GM13976 (cell line): ENCODE data around the gene FOXP1.

Experiments used
- DNase-seq: peaks from one replicate; pipeline ENCODE4 v3.0.0; 2012; ENCODE audit warnings: low spot score
- in situ Hi-C: fragments of 300-500 bp; cut with MboI; formaldehyde crosslinking; loops from one replicate; pipeline ENCODE4 v1.12.0; 2022; ENCODE audit warnings: low sequenced_read_pairs, mixed read lengths, inconsistent platforms; ENCODE audit not compliant: unreplicated experiment
- TF ChIP-seq, protein P1 (sequence below): IDR thresholded peaks from 2 replicates; pipeline ENCODE4 v1.5.1; 2012; ENCODE audit warnings: borderline replicate concordance, mild to moderate bottlenecking; ENCODE audit not compliant: insufficient read depth; ENCODE audit errors: extremely low read depth, missing control alignments, control extremely low read depth

FOXP1 gene

GRCh38 chr3:71262364-71263265 is 320.9 kb downstream of the FOXP1 start:
- TF ChIP-seq, protein P1, sequence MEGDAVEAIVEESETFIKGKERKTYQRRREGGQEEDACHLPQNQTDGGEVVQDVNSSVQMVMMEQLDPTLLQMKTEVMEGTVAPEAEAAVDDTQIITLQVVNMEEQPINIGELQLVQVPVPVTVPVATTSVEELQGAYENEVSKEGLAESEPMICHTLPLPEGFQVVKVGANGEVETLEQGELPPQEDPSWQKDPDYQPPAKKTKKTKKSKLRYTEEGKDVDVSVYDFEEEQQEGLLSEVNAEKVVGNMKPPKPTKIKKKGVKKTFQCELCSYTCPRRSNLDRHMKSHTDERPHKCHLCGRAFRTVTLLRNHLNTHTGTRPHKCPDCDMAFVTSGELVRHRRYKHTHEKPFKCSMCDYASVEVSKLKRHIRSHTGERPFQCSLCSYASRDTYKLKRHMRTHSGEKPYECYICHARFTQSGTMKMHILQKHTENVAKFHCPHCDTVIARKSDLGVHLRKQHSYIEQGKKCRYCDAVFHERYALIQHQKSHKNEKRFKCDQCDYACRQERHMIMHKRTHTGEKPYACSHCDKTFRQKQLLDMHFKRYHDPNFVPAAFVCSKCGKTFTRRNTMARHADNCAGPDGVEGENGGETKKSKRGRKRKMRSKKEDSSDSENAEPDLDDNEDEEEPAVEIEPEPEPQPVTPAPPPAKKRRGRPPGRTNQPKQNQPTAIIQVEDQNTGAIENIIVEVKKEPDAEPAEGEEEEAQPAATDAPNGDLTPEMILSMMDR: no peak
- no peak for DNase-seq
- in situ Hi-C loops: no loop called here

DNA sequence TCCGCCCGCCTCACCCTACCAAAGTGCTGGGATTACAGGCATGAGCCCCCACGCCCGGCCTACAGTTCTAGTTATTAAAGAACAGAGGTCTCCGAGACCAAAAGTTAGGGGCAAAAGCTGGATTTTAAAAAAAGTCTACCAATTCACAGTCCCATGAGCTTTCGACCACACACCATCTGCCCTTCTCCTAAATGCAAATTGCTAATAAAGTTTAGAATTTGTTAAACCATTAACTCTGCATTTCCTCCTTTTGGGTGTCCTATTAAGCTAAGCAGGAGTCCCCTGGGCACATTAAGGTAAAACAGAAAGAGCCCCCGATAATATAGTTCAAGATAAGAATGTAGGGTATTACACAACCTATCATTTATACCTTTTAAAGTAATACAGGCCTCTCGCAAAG is 322.7 kb downstream of the FOXP1 start:
- in situ Hi-C loops: no loop called here

DNA sequence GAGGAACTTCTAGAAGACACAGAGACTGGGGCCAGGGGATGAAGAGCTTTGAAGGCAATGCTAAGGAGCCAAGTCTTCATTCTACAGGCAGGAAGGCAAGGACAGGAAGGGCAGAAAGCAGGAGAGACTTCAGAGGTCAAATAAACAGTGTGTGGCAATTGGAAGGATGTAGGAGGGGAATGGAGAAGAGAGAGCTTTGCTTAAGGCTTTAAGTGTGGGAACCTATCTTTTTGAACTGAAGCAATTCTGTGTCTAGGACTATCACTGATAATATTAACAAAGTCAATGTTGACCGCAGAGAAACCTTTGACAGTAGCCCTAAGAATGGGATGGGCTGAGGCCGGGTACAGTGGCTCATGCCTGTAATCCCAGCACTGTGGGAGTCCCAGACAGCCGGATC is 325.0 kb downstream of the FOXP1 start:
- in situ Hi-C loops: no loop called here
- TF ChIP-seq, protein P1: no peak
- no peak for DNase-seq

More for the DNA sequence above, 322.7 kb downstream of the FOXP1 start:
- DNase-seq: no peak
- TF ChIP-seq, protein P1: no peak

DNA sequence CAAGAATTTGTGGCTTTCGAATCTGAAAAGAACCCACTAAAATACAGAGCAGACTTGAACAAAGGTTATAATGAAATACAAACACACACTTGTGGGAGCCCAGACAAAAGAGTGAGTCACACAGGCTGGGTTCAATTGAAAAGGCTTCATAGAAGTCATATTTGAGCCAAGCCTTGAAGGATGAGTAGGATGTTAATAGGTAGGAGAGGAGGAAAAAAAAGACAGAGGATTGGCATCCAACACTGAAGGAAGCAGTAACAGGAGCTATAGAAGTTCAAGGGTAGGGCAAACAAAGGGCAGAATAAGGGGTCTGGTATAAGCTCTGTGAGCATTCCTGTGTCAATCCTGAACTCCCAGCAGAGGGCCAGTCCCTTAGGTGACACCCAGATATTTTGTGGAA is 325.4 kb downstream of the FOXP1 start:
- in situ Hi-C loops: no loop called here
- DNase-seq: no peak
- TF ChIP-seq, protein P1: no peak

DNA sequence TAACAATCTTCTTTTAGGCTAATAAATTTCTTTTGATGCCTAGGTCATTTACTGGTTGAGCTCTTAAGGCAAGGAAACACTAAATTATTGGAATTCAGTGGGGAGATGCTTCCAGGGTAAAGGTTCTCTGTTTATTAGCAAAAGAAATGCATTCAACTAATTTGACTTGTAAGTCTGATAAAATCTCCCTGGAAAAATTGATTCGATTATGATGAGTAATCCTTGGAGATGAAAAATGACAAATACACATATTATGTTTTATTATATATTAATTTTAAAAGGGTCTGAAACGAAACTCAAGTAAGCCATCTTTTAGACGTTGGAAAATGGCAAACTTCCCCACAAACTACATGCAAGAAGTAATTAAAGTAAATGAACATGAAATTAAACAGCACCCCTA is 328.0 kb downstream of the FOXP1 start:
- DNase-seq: no peak
- TF ChIP-seq, protein P1: no peak
- in situ Hi-C loops: no loop called here

DNA sequence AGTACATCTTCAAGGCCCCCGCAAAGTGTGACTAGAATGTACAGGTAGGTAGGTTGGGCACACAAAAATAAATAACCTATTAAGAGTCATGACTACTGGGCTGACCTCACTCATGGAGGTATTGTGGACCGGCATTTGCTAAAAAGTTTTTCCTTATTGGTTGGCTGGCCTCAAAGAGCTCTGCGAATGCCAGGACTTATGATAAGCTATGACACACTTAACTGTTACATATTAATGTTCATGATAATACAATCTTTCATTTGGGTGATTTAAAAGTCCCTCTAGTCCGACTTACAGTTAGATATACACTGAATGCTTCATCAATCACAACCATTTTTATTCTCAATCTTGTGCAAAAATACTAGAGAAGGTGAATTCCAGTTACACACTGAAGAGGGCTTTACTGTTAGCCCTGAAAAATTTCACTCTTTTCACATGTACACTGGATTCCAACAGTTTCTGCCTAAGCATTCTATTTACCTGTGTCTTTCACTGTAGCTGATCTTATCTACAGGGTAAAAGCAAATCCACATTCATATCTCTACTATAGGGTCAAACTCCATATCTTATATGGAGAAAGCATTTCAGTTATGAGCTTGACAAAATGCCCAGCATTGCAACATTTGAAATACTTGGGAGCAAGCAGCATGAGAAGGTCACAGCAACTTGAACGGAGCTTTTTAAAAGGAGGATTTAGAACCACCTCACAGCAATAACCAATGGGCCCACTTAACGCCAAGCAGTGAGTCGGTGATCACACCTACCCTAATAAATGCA is 329.1 kb downstream of the FOXP1 start:
- TF ChIP-seq, protein P1: no peak
- no peak for DNase-seq
- in situ Hi-C loops: no loop called here
